Endodermal cell (in vitro differentiated cells): Measurements from ENCODE around the gene GAREM1. TPM values are rescaled to one million over a fixed set of nuclear protein-coding genes. Genes with fewer than 3 reads are reported as not detected.

Experiments used
- DNase-seq: peaks from one replicate; pipeline ENCODE4 v3.0.0-alpha.2; 2017
- H3K27ac ChIP-seq: 2 replicates; pipeline ENCODE4 v1.5.1; 2013; ENCODE audit warnings: mild to moderate bottlenecking, low read depth, low read length, moderate library complexity
- H3K27me3 ChIP-seq: 2 replicates; pipeline ENCODE4 v1.6.1; 2013; ENCODE audit warnings: mild to moderate bottlenecking, low read length, moderate library complexity; ENCODE audit not compliant: insufficient read depth, control insufficient read depth, poor library complexity, severe bottlenecking
- H3K36me3 ChIP-seq: 2 replicates; pipeline ENCODE4 v1.7.0; 2013; ENCODE audit warnings: mild to moderate bottlenecking, low read length, moderate library complexity; ENCODE audit not compliant: control insufficient read depth, insufficient read depth
- H3K4me1 ChIP-seq: one replicate; pipeline ENCODE4 v1.7.0; 2013; ENCODE audit warnings: low read length; ENCODE audit not compliant: control insufficient read depth, insufficient read depth
- H3K4me3 ChIP-seq: 2 replicates; pipeline ENCODE4 v1.5.1; 2013; ENCODE audit warnings: mild to moderate bottlenecking, low read length, moderate library complexity
- H3K9ac ChIP-seq: 2 replicates; pipeline ENCODE4 v1.6.1; 2013; ENCODE audit warnings: mild to moderate bottlenecking, low read length, moderate library complexity; ENCODE audit not compliant: poor library complexity, severe bottlenecking; ENCODE audit errors: extremely low read depth
- H3K9me3 ChIP-seq: 2 replicates; pipeline ENCODE4 v1.6.1; 2013; ENCODE audit warnings: mild to moderate bottlenecking, low read length, moderate library complexity; ENCODE audit not compliant: control insufficient read depth
- H3K27ac Mint-ChIP-seq: 2 replicates; pipeline ENCODE4 v1.8.0; 2020; ENCODE audit warnings: mixed read lengths
- H3K27me3 Mint-ChIP-seq: 2 replicates; pipeline ENCODE4 v1.8.0; 2021; ENCODE audit warnings: mild to moderate bottlenecking, mixed read lengths; ENCODE audit not compliant: insufficient read depth
- H3K36me3 Mint-ChIP-seq: 2 replicates; pipeline ENCODE4 v1.8.0; 2020; ENCODE audit warnings: low read depth, mixed read lengths
- H3K4me1 Mint-ChIP-seq: 2 replicates; pipeline ENCODE4 v1.8.0; 2020; ENCODE audit warnings: mixed read lengths
- H3K4me3 Mint-ChIP-seq: 2 replicates; pipeline ENCODE4 v1.8.0; 2020; ENCODE audit warnings: mild to moderate bottlenecking, moderate library complexity, mixed read lengths
- H3K9me3 Mint-ChIP-seq: 2 replicates; pipeline ENCODE4 v1.8.0; 2020; ENCODE audit warnings: mild to moderate bottlenecking, mixed read lengths
- CTCF ChIP-seq: fragments of 200-600 bp; sonication (generic); conservative IDR thresholded peaks from 2 replicates; pipeline ENCODE4 v1.5.0; 2021; ENCODE audit warnings: antibody characterized with exemption, mild to moderate bottlenecking
- WGBS, 2 experiments: methylation state at CpG; one replicate each; pipeline versions ENCODE4 v1.1.5 to v1.1.7; 2013; ENCODE audit warnings: missing lambda C conversion rate in 2 of 2, mixed read lengths in 1 of 2; ENCODE audit not compliant: insufficient coverage in 1 of 2, insufficient read length in 1 of 2; 5-methylcytosine and 5-hydroxymethylcytosine counted together
- total RNA-seq, 2 donors: library from RNA; stranded (reverse); fragmentation: NEBNext Ultra II Directional in 1 of 2; extraction: Animal tissue kit (Norgen Biotek cat#: 25700) in 1 of 2; gene quantifications; 2 replicates in 1 of 2; 3 replicates in 1 of 2; pipeline ENCODE4 v1.2.1, GENCODE V29; 2021

GAREM1 gene
- total RNA-seq, 2 donors from 2014 or later, result 9.2 to 9.4 TPM

DNA sequence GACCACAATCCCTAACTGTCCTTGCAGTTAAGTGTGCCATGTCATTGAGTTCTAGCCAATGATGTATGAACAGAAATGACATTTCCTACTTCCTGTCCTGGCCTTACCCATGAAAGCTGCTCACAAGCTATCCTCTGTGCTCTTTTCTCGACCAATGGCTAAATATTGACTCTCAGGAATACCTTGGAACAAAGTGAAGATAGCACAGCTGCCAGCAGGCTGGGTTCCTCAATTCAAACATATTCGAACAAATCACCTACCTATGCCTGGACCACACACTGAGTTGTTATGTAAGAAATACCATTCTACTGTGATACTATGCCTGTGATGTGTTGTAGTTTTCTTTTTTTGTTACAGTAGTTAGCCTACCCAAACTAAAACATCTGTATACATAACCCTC is 65.1 kb downstream of the GAREM1 start:
- WGBS, 2 experiments, result 80 to 96% methylated on average over 1 of the region's 2 CpGs
- H3K4me1 Mint-ChIP-seq, result peaks cover 10% of the 10 kb centered on the region
- Histone ChIP-seq H3K4me1 (no peaks in the 10 kb centered on the region), H3K9me3 (no peaks in the 10 kb centered on the region), H3K27ac (no peak overlapping the region), H3K27me3 (no peaks in the 10 kb centered on the region), H3K4me3 (no peak overlapping the region), H3K36me3 (no peaks in the 10 kb centered on the region), H3K9ac (no peak overlapping the region)
- no peak for DNase-seq
- H3K36me3 Mint-ChIP-seq, result peaks cover 2% of the 10 kb centered on the region
- no peak for TF ChIP-seq CTCF
- H3K27me3 Mint-ChIP-seq, result no peaks in the 10 kb centered on the region
- H3K27ac Mint-ChIP-seq, result no peak overlapping the region
- no peak overlapping the region for H3K4me3 Mint-ChIP-seq
- peaks cover 3% of the 10 kb centered on the region for H3K9me3 Mint-ChIP-seq

DNA sequence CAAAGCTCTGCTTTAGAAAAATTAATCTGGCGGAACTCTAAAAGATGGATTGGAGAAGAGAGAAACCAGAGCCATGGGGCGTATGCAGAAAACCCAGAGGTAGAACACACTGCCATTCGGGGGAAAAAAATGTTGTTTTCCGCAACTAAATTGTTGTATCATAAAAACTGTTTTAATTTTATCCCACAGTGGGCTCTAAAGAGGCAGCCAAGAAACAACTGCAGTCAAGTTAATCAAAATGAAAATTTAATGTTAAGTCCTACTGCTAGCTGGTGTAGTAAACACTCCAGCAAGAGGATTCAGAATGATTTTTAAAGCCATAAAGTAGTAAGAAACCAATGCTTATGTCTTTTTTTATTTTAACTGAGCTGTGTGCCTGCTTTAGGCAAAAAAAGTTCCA is 69.1 kb downstream of the GAREM1 start:
- Histone ChIP-seq H3K36me3 (no peaks in the 10 kb centered on the region), H3K9ac (no peak overlapping the region), H3K4me1 (no peaks in the 10 kb centered on the region), H3K9me3 (no peaks in the 10 kb centered on the region), H3K27me3 (no peaks in the 10 kb centered on the region), H3K27ac (no peak overlapping the region), H3K4me3 (no peak overlapping the region)
- no peaks in the 10 kb centered on the region for H3K27me3 Mint-ChIP-seq
- no peak for DNase-seq
- H3K4me1 Mint-ChIP-seq, result peaks cover 10% of the 10 kb centered on the region
- no peak for TF ChIP-seq CTCF
- peaks cover 3% of the 10 kb centered on the region for H3K36me3 Mint-ChIP-seq
- no peak overlapping the region for H3K4me3 Mint-ChIP-seq
- H3K9me3 Mint-ChIP-seq, result peaks cover 9% of the 10 kb centered on the region
- H3K27ac Mint-ChIP-seq, result no peak overlapping the region
- 98 to 100% methylated on average over 1 to 4 of the region's 4 CpGs for WGBS, 2 experiments

DNA sequence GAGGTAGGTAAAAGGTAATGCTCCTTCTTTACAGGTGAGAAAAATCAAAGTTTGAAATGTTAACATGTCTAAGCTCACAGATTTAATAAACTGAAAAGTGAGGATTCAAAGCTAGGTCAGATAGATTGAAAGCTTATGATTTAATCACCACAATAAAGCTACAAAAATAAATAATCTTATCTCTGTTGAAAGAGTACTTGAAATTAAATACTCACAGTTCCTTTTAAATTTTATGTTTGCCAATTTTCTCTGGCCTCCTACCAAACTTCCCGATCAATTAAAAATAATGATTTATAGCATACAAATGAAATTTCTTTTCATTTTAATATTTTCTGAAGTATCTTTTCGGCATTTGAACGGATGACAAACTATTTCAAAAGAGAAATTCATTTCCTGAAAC is 77.3 kb downstream of the GAREM1 start:
- no peak for TF ChIP-seq CTCF
- Histone ChIP-seq H3K36me3 (no peaks in the 10 kb centered on the region), H3K9ac (no peak overlapping the region), H3K27ac (no peak overlapping the region), H3K9me3 (peaks cover 7% of the 10 kb centered on the region), H3K4me1 (peaks cover 9% of the 10 kb centered on the region), H3K27me3 (no peaks in the 10 kb centered on the region), H3K4me3 (no peak overlapping the region)
- no peak for DNase-seq
- 98% methylated on average over 3 of the region's 3 CpGs; no CpG with 5 or more reads in 1 of the 2 experiments for WGBS, 2 experiments
- H3K36me3 Mint-ChIP-seq, result peaks cover 15% of the 10 kb centered on the region
- peaks cover 13% of the 10 kb centered on the region for H3K4me1 Mint-ChIP-seq
- H3K27ac Mint-ChIP-seq, result no peak overlapping the region
- no peaks in the 10 kb centered on the region for H3K27me3 Mint-ChIP-seq
- H3K9me3 Mint-ChIP-seq, result peaks cover 13% of the 10 kb centered on the region
- H3K4me3 Mint-ChIP-seq, result no peak overlapping the region
